HepG2 (cell line): Measurements from ENCODE around the gene GRM2. TPM values are rescaled to one million over a fixed set of nuclear protein-coding genes. Genes with fewer than 3 reads are reported as not detected.

Experiments
- AGO2 ChIP-seq: fragments of 200-400 bp; formaldehyde crosslinking; optimal IDR thresholded peaks from 2 replicates; pipeline ENCODE3; 2017; ENCODE audit warnings: mild to moderate bottlenecking, low read depth, low read length, moderate library complexity
- CBX2 ChIP-seq, 2 experiments: fragments of 200-600 bp in 1 of 2; sonication (generic); formaldehyde crosslinking in 1 of 2; IDR thresholded peaks; 2 replicates each; pipeline versions ENCODE4 v1.7.0 to v1.8.1; 2018 to 2022; ENCODE audit warnings: low read depth in 2 of 2, low read length in 1 of 2, mild to moderate bottlenecking in 1 of 2, missing genetic modification reagents in 1 of 2
- ETV6 ChIP-seq: sonication (generic); formaldehyde crosslinking; conservative IDR thresholded peaks from 2 replicates; pipeline ENCODE4 v1.4.0; 2020; ENCODE audit warnings: missing genetic modification reagents
- GABPA ChIP-seq, 2 experiments: IDR thresholded peaks; 2 replicates each; pipeline ENCODE4 v1.6.1; 2011 to 2016; ENCODE audit warnings: low read depth in 2 of 2, low read length in 1 of 2, missing biosample characterization in 1 of 2, missing genetic modification characterization in 1 of 2
- IRF1 ChIP-seq: sonication (generic); formaldehyde crosslinking; IDR thresholded peaks from 2 replicates; pipeline ENCODE4 v1.4.0; 2020; ENCODE audit warnings: low read depth, mild to moderate bottlenecking, missing genetic modification reagents
- KMT2A ChIP-seq: sonication (generic); formaldehyde crosslinking; IDR thresholded peaks from 2 replicates; pipeline ENCODE4 v1.4.0; 2020; ENCODE audit warnings: missing genetic modification reagents
- MED8 ChIP-seq: sonication (generic); formaldehyde crosslinking; IDR thresholded peaks from 2 replicates; pipeline ENCODE4 v1.8.1; 2023; ENCODE audit warnings: mild to moderate bottlenecking, missing genetic modification reagents; ENCODE audit not compliant: insufficient replicate concordance
- NR2C2 ChIP-seq: sonication (generic); formaldehyde crosslinking; IDR thresholded peaks from 2 replicates; pipeline ENCODE4 v1.4.0; 2020; ENCODE audit warnings: missing genetic modification reagents, mild to moderate bottlenecking, moderate library complexity, borderline replicate concordance
- POGK ChIP-seq: sonication (generic); formaldehyde crosslinking; conservative IDR thresholded peaks from 2 replicates; pipeline ENCODE4 v1.8.0; 2022; ENCODE audit warnings: mild to moderate bottlenecking, moderate library complexity, missing genetic modification reagents
- PRDM10 ChIP-seq: sonication (generic); formaldehyde crosslinking; IDR thresholded peaks from 2 replicates; pipeline ENCODE4 v1.4.0; 2020; ENCODE audit warnings: low read depth, missing genetic modification reagents
- RXRB ChIP-seq: IDR thresholded peaks from 2 replicates; pipeline ENCODE4 v1.6.1; 2016; ENCODE audit warnings: borderline replicate concordance, missing genetic modification reagents, missing compliant biosample characterization
- TFAP4 ChIP-seq: sonication (generic); IDR thresholded peaks from 2 replicates; pipeline ENCODE4 v1.6.1; 2016; ENCODE audit warnings: low read depth, borderline replicate concordance
- UBTF ChIP-seq: sonication (generic); formaldehyde crosslinking; IDR thresholded peaks from 2 replicates; pipeline ENCODE4 v1.4.0; 2020; ENCODE audit warnings: mild to moderate bottlenecking, missing genetic modification reagents
- ZNF121 ChIP-seq: sonication (generic); formaldehyde crosslinking; IDR thresholded peaks from 2 replicates; pipeline ENCODE4 v1.5.0; 2020; ENCODE audit warnings: mild to moderate bottlenecking, missing genetic modification reagents
- ZNF234 ChIP-seq: sonication (generic); formaldehyde crosslinking; conservative IDR thresholded peaks from 2 replicates; pipeline ENCODE4 v1.5.1; 2020; ENCODE audit warnings: mild to moderate bottlenecking, missing genetic modification reagents
- ZNF703 ChIP-seq: sonication (generic); formaldehyde crosslinking; IDR thresholded peaks from 2 replicates; pipeline ENCODE4 v1.5.1; 2020; ENCODE audit warnings: missing genetic modification reagents, mild to moderate bottlenecking, moderate library complexity, borderline replicate concordance
- ZNF713 ChIP-seq: sonication (generic); formaldehyde crosslinking; IDR thresholded peaks from 2 replicates; pipeline ENCODE4 v1.4.0; 2020; ENCODE audit warnings: mild to moderate bottlenecking, missing genetic modification reagents
- polyA plus RNA-seq, 8 experiments: library from polyadenylated mRNA; depleted of rRNA in 3 of 8; stranded (reverse) in 7 of 8; unstranded in 1 of 8; fragments of >200 nt; fragmentation: Illumina TruSeq in 4 of 8; extraction: Trizol in 4 of 8; gene quantifications; 2 replicates each; pipeline versions ENCODE4 v1.2.1 to v1.2.3, GENCODE V29; 2011 to 2016; ENCODE audit warnings: low read depth in 4 of 8, missing spikeins in 1 of 8, mixed read lengths in 1 of 8; ENCODE audit not compliant: insufficient read depth in 1 of 8
- total RNA-seq, 5 experiments: library from RNA; depleted of rRNA; stranded (reverse); fragments of >200 nt; fragmentation: Illumina TruSeq; extraction: Trizol; gene quantifications; 2 replicates each; pipeline ENCODE4 v1.2.3, GENCODE V29; 2016; ENCODE audit warnings: low read depth in 1 of 5

GRM2 gene
- total and polyA plus RNA-seq, 2 of the 13 experiments (the other 11 are each of a cell fraction or from before 2014, with no cell fraction given), result 0.04 to 0.07 TPM

- peak; percentile 91 for TF ChIP-seq UBTF (CRISPR knock-in tag)
- 0 out of 2 replicates have a peak, but pooled peaks have one; percentile 24 for TF ChIP-seq POGK
- TF ChIP-seq RXRB (CRISPR knock-in tag), result peak; percentile 34
- no peak for TF ChIP-seq KMT2A (CRISPR knock-in tag)
- TF ChIP-seq ZNF713, result no peak
- peak; percentile 63; the same call in 1 of the 2 replicates for TF ChIP-seq PRDM10 (CRISPR knock-in tag)
- TF ChIP-seq MED8 (CRISPR knock-in tag), result no peak
- no peak for TF ChIP-seq ZNF121 (CRISPR knock-in tag)
- no peak for TF ChIP-seq GABPA (IDR thresholded peaks at IDR 0.05; ENCODE audit: low read depth, low read length)
- no peak for TF ChIP-seq GABPA (CRISPR knock-in tag; IDR thresholded peaks at IDR 0.05; ENCODE audit: low read depth)
- TF ChIP-seq IRF1 (CRISPR knock-in tag), result no peak
- TF ChIP-seq CBX2 (IDR thresholded peaks at IDR 0.05; ENCODE audit: low read depth, low read length), result no peak
- TF ChIP-seq CBX2 (CRISPR knock-in tag; IDR thresholded peaks at IDR 0.05; ENCODE audit: low read depth), result no peak
- TF ChIP-seq ETV6 (CRISPR knock-in tag), result no peak
- TF ChIP-seq NR2C2 (CRISPR knock-in tag), result peak; percentile 35; the same call in 1 of the 2 replicates
- TF ChIP-seq ZNF234 (CRISPR knock-in tag), result no peak
- no peak for TF ChIP-seq TFAP4
- peak; percentile 57; the same call in 1 of the 2 replicates for TF ChIP-seq ZNF703 (CRISPR knock-in tag)
- peak; percentile 16 for TF ChIP-seq AGO2
These were observed 35.0 kb upstream of the GRM2 start (continued) for GRCh38 chr3:51671734-51672475.
